Right atrium auricular region (tissue), 2 donors: ENCODE measurements around the gene SPATA18. TPM values are rescaled to one million over a fixed set of nuclear protein-coding genes. Genes with fewer than 3 reads are reported as not detected.

ENCODE experiments used
- DNase-seq: peaks from one replicate; pipeline ENCODE4 v3.0.0-alpha.2; 2019; ENCODE audit warnings: low spot score
- H3K27ac ChIP-seq, 2 donors: fragments of 200-600 bp; sonication (generic); 1 replicate in 1 of 2; 2 replicates in 1 of 2; pipeline ENCODE4 v1.5.1; 2016 to 2019
- H3K27me3 ChIP-seq, 2 donors: fragments of 200-600 bp; sonication (generic); one replicate each; pipeline versions ENCODE4 v1.5.1 to v1.6.0; 2017 to 2019
- H3K36me3 ChIP-seq: fragments of 200-600 bp; sonication (generic); one replicate; pipeline ENCODE4 v1.5.1; 2016
- H3K4me1 ChIP-seq, 2 donors: fragments of 200-600 bp; sonication (generic); one replicate each; pipeline versions ENCODE4 v1.5.1 to v1.6.0; 2017 to 2019
- H3K4me3 ChIP-seq, 2 donors: fragments of 200-600 bp; sonication (generic); 1 replicate in 1 of 2; 2 replicates in 1 of 2; pipeline ENCODE4 v1.5.1; 2017 to 2019; ENCODE audit warnings: mild to moderate bottlenecking in 1 of 2, moderate library complexity in 1 of 2
- H3K9me3 ChIP-seq, 2 donors: fragments of 200-600 bp; sonication (generic); one replicate each; pipeline ENCODE4 v1.5.1; 2019
- total RNA-seq, 2 donors: library from RNA; depleted of rRNA; stranded (reverse); fragments of >200 nt; gene quantifications; one replicate each; pipeline ENCODE4 v1.1.0, GENCODE V29; 2016
- TF ChIP-seq, protein P1 (sequence below), 2 donors: fragments of 200-600 bp; sonication (generic); IDR thresholded peaks; one replicate each; pipeline ENCODE4 v1.5.1; 2019; ENCODE audit warnings: antibody characterized with exemption in 2 of 2

SPATA18 gene
- total RNA-seq, 2 donors from 2014 or later = 2.2 to 4.3 TPM

DNA sequence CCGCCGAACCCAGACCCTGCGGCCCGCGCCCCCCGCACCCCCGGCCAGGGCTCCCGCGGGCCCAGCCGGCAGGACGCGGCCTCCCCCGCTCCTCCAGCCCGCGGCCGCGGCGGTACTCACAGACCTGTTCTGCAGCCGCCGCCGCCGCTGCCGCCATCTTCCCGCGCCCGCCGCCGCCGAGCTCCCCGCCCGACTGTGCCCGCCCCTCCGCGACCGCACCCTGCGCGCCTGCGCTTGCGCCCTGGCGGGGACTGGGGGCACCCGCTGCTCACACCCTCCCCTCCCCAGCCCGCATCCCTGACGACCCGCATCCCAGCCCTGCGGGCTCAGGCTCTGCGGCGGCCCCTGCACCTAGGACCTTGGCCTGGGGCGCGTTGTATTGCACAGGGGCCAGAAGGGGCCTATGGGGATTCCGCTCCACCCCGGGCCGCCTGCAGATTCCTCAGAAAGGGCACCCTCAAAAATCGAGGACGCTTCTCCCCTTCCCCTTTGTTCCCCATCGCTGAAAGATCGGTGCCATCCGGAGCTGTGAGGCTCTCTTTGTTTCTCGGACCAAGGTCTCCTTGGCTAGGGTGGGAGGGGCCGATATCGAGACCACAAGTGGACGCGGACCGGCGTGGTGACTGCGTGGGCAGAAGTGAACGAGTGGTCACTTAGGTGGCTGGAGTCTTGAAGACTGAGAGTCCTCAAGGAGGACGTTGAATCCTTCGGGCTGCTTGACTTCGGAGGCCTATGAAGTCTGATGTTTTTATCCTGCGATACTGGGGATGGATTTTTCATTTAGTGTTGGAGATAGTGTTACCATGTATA lies 12.8 kb upstream of the SPATA18 start, which contains the start of gene SGCB:
Gene SGCB (minus strand): TSS at position 197 of the 810 bp plus-strand sequence. CDS start 40 bp downstream, at position 157.
- H3K4me3 ChIP-seq = peak within 1 kb of the TSS; percentile 76 to 82

DNA sequence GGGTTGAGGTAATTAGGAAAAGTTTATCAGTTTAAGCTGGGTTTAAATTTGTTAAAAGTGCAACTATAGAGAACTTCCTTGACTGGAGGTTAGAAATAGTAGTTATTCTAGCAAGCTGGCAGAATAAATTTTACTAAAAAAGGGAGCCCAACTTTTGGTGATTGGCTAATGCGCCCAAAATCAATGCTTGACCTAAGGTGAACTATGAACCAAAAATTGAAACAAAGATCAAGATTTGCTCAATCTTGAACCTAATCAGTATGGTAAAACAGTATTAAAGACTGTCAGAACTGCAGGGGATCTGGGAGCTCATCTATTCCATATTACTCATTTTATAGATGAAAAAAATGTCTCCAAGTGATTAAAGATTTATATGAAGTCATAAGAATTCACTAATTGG lies 6.1 kb upstream of the SPATA18 start:
- TF ChIP-seq, protein P1, sequence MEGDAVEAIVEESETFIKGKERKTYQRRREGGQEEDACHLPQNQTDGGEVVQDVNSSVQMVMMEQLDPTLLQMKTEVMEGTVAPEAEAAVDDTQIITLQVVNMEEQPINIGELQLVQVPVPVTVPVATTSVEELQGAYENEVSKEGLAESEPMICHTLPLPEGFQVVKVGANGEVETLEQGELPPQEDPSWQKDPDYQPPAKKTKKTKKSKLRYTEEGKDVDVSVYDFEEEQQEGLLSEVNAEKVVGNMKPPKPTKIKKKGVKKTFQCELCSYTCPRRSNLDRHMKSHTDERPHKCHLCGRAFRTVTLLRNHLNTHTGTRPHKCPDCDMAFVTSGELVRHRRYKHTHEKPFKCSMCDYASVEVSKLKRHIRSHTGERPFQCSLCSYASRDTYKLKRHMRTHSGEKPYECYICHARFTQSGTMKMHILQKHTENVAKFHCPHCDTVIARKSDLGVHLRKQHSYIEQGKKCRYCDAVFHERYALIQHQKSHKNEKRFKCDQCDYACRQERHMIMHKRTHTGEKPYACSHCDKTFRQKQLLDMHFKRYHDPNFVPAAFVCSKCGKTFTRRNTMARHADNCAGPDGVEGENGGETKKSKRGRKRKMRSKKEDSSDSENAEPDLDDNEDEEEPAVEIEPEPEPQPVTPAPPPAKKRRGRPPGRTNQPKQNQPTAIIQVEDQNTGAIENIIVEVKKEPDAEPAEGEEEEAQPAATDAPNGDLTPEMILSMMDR (IDR thresholded peaks at IDR 0.05) = no peak
- H3K4me1 ChIP-seq = no peaks in the 10 kb centered on the region
- DNase-seq = no peak
- no peak overlapping the region for H3K4me3 ChIP-seq
- H3K27ac ChIP-seq = no peak overlapping the region
- H3K27me3 ChIP-seq = no peaks in the 10 kb centered on the region
- no peaks in the 10 kb centered on the region for H3K36me3 ChIP-seq
- no peaks in the 10 kb centered on the region for H3K9me3 ChIP-seq

More for the DNA sequence above, 12.8 kb upstream of the SPATA18 start, which contains the start of gene SGCB:
- TF ChIP-seq, protein P1 (IDR thresholded peaks at IDR 0.05) = no peak
- no peaks in the 10 kb centered on the region for H3K9me3 ChIP-seq
- no peaks in the 10 kb centered on the region for H3K36me3 ChIP-seq
- H3K27me3 ChIP-seq = no peaks in the 10 kb centered on the region
- H3K4me1 ChIP-seq = peaks cover 0 to 29% of the 10 kb centered on the region in 2 donors
- H3K27ac ChIP-seq = peak within 1 kb of the TSS; percentile 81 to 85
- DNase-seq = peak; percentile 64

DNA sequence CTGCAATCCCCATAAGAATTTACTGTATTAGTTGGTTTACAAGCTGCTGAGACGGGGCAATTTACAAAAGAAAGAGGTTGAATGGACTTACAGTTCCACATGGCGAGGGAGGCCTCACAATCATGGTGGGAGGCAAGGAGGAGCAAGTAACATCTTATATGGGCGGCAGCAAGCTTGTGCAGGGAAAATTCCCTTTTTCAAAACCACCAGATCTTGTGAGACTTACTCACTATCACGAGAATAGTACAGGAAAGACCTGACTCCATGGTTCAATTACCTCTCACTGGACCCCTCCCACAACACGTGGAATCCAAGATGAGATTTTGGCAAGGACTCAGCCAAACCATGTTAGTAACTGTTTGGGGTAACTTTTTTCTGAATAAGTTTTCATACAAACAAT lies 1.8 kb upstream of the SPATA18 start:
- Histone ChIP-seq H3K36me3 (no peaks in the 10 kb centered on the region), H3K27ac (no peak overlapping the region), H3K4me1 (peaks cover 0 to 24% of the 10 kb centered on the region in 2 donors), H3K27me3 (no peaks in the 10 kb centered on the region), H3K4me3 (no peak overlapping the region), H3K9me3 (no peaks in the 10 kb centered on the region)
- TF ChIP-seq, protein P1 (IDR thresholded peaks at IDR 0.05) = no peak
- no peak for DNase-seq

DNA sequence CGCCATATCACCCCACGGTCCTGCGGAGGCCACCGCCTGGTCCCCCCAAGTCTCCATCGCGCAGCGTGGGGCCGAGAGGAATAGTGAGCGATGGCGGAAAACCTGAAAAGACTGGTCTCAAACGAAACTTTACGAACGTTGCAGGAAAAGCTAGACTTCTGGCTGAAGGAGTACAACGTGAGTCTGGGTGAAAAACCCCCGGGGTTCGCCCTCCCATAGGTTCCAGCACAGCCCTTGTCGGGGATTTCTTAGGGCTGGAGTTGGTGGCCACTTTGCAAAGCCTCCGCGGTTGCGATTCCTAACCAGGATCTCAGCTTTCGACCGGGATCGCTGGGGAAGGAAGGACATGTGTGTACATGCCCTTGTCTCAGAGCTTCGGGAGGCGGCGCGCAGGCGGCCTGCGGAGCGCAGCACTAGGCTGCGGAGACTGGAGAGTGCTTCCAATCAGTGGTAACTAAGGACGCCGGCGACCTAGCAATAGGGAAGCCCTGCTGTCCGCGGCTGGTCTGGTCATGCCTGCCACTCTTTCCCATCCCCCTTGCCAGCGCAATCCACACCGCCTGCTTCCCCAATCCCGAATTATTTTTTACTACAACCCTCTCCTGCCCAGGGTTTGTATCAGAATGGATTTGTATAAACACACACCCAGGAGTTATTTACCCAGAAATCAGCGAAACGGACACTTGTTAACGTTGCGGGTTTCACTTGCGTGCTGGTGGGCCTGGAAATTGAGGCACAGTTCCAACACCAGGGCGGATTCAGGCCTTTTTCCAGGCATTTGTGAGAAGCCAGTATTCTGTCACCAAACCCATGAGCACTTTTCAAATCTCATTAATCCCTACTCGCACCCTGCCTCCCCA lies 741 bp downstream of the SPATA18 start:
- peak; percentile 74 for DNase-seq
- H3K4me3 ChIP-seq = peak overlapping the region; percentile 55 to 71
- TF ChIP-seq, protein P1 (IDR thresholded peaks at IDR 0.05) = no peak
- no peaks in the 10 kb centered on the region for H3K27me3 ChIP-seq
- H3K27ac ChIP-seq = peak overlapping the region; percentile 11 to 60
- H3K4me1 ChIP-seq = peaks cover 0 to 24% of the 10 kb centered on the region in 2 donors
- no peaks in the 10 kb centered on the region for H3K36me3 ChIP-seq
- no peaks in the 10 kb centered on the region for H3K9me3 ChIP-seq

DNA sequence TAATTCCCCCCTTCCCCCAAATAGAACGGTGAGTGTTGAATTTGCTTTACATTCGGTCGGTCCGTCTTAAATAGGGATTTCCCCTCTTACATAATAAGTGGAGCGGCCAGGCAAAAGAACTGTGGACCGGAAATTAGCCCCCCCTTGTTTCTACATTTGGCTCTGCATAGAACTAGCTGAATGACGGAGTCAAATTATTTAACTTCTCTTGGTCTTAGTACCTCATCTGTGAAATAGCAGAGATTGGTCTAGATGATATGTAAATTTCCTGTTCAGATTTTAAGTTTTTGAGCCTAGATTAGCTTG lies 1.3 kb downstream of the SPATA18 start:
- Histone ChIP-seq H3K27me3 (no peaks in the 10 kb centered on the region), H3K9me3 (no peaks in the 10 kb centered on the region), H3K36me3 (no peaks in the 10 kb centered on the region), H3K4me3 (peak overlapping the region; percentile 55 to 71), H3K4me1 (peaks cover 0 to 24% of the 10 kb centered on the region in 2 donors), H3K27ac (no peak overlapping the region)
- DNase-seq = peak; percentile 59
- TF ChIP-seq, protein P1 (IDR thresholded peaks at IDR 0.05) = no peak
